ENCODE measurements around the gene KRR1.
A peak's percentile ranks its signal among the peaks of the same experiment; 100 is the strongest.

KRR1 gene

GRCh38 chr12:75483431-75483830 is 28.0 kb downstream of the KRR1 start:
- Histone ChIP-seq H3K4ac (ENCODE audit: low read depth, low read length) (no peak overlapping the region), H3K9ac (ENCODE audit: low read length) (peak overlapping the region; percentile 43), H2BK120ac (ENCODE audit: insufficient read depth, low read length, poor library complexity) (no peak overlapping the region), H3K4me2 (ENCODE audit: low read length) (peak overlapping the region; percentile 38), H2AK5ac (ENCODE audit: low read length) (peak overlapping the region; percentile 18), H2BK5ac (ENCODE audit: low read depth, low read length, poor library complexity) (no peak overlapping the region), H3K79me2 (ENCODE audit: control insufficient read depth, insufficient read depth, low read length, poor library complexity) (no peaks in the 10 kb centered on the region), H3K9me3 (ENCODE audit: insufficient read depth, low read depth, low read length) (no peaks in the 10 kb centered on the region), H3K79me1 (ENCODE audit: low read length) (peaks cover 5% of the 10 kb centered on the region), H4K8ac (ENCODE audit: low read depth, low read length) (no peak overlapping the region), H3K14ac (ENCODE audit: low read length) (no peak overlapping the region), H4K91ac (ENCODE audit: low read depth, low read length) (no peak overlapping the region), H3K23ac (ENCODE audit: low read length) (no peak overlapping the region), H3K18ac (ENCODE audit: low read length) (no peak overlapping the region), H2AFZ (ENCODE audit: insufficient read depth, low read length, poor library complexity) (no peak overlapping the region), H3K36me3 (ENCODE audit: control insufficient read depth in 1 of 2, insufficient read depth in 2 of 2, low read length in 2 of 2) (no peaks in the 10 kb centered on the region), H2BK12ac (ENCODE audit: low read length) (no peak overlapping the region), H3K27me3 (ENCODE audit: insufficient read depth, low read length) (no peaks in the 10 kb centered on the region), H3K4me1 (ENCODE audit: control insufficient read depth in 1 of 2, insufficient read depth in 2 of 2, low read length in 2 of 2) (peaks cover 2 to 3% of the 10 kb centered on the region in 2 experiments), H3K27ac (ENCODE audit: low read depth, low read length) (no peak overlapping the region), H4K12ac (ENCODE audit: low read depth, low read length) (no peak overlapping the region), H3K4me3 (ENCODE audit: low read depth, low read length) (no peak overlapping the region)
- DNase-seq, result no peak
- WGBS (ENCODE audit: extremely low coverage, insufficient coverage, insufficient read length), result no CpG with 5 or more reads among the region's 2 CpGs

- Histone ChIP-seq H2BK5ac (ENCODE audit: low read depth, low read length, poor library complexity) (no peak overlapping the region), H3K27ac (ENCODE audit: low read depth, low read length) (no peak overlapping the region), H4K8ac (ENCODE audit: low read depth, low read length) (no peak overlapping the region), H3K79me2 (ENCODE audit: control insufficient read depth, insufficient read depth, low read length, poor library complexity) (no peaks in the 10 kb centered on the region), H4K12ac (ENCODE audit: low read depth, low read length) (no peak overlapping the region), H3K23ac (ENCODE audit: low read length) (no peak overlapping the region), H3K4ac (ENCODE audit: low read depth, low read length) (no peak overlapping the region), H3K18ac (ENCODE audit: low read length) (no peak overlapping the region), H3K79me1 (ENCODE audit: low read length) (peaks cover 5% of the 10 kb centered on the region), H3K9me3 (ENCODE audit: insufficient read depth, low read depth, low read length) (no peaks in the 10 kb centered on the region), H2BK120ac (ENCODE audit: insufficient read depth, low read length, poor library complexity) (no peak overlapping the region), H4K91ac (ENCODE audit: low read depth, low read length) (no peak overlapping the region), H3K9ac (ENCODE audit: low read length) (no peak overlapping the region), H2BK12ac (ENCODE audit: low read length) (no peak overlapping the region), H2AFZ (ENCODE audit: insufficient read depth, low read length, poor library complexity) (no peak overlapping the region), H2AK5ac (ENCODE audit: low read length) (no peak overlapping the region), H3K4me1 (ENCODE audit: control insufficient read depth in 1 of 2, insufficient read depth in 2 of 2, low read length in 2 of 2) (peaks cover 2 to 3% of the 10 kb centered on the region in 2 experiments), H3K27me3 (ENCODE audit: insufficient read depth, low read length) (no peaks in the 10 kb centered on the region), H3K36me3 (ENCODE audit: control insufficient read depth in 1 of 2, insufficient read depth in 2 of 2, low read length in 2 of 2) (no peaks in the 10 kb centered on the region), H3K14ac (ENCODE audit: low read length) (peak overlapping the region; percentile 3), H3K4me2 (ENCODE audit: low read length) (peak overlapping the region; percentile 55), H3K4me3 (ENCODE audit: low read depth, low read length) (no peak overlapping the region)
- WGBS (ENCODE audit: extremely low coverage, insufficient coverage, insufficient read length), result no CpG with 5 or more reads among the region's 4 CpGs
- no peak for DNase-seq
Measured at GRCh38 chr12:75482646-75483045, 28.8 kb downstream of the KRR1 start.

DNA sequence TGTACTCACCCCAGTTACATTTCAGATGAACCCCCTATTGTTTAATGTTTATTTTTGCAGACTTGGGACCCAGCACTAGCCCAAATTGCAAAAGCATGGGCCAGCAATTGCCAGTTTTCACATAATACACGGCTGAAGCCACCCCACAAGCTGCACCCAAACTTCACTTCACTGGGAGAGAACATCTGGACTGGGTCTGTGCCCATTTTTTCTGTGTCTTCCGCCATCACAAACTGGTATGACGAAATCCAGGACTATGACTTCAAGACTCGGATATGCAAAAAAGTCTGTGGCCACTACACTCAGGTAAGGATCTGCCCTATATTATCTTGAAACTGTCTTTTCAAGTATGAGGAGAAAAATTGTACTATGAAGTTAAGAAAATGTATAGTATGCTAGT is 29.6 kb downstream of the KRR1 start:
- Histone ChIP-seq H3K27ac (ENCODE audit: low read depth, low read length) (no peak overlapping the region), H4K91ac (ENCODE audit: low read depth, low read length) (no peak overlapping the region), H3K9ac (ENCODE audit: low read length) (no peak overlapping the region), H2AK5ac (ENCODE audit: low read length) (no peak overlapping the region), H3K9me3 (ENCODE audit: insufficient read depth, low read depth, low read length) (no peaks in the 10 kb centered on the region), H2BK12ac (ENCODE audit: low read length) (no peak overlapping the region), H3K36me3 (ENCODE audit: control insufficient read depth in 1 of 2, insufficient read depth in 2 of 2, low read length in 2 of 2) (no peaks in the 10 kb centered on the region), H2AFZ (ENCODE audit: insufficient read depth, low read length, poor library complexity) (no peak overlapping the region), H3K4ac (ENCODE audit: low read depth, low read length) (no peak overlapping the region), H3K14ac (ENCODE audit: low read length) (no peak overlapping the region), H3K4me1 (ENCODE audit: control insufficient read depth in 1 of 2, insufficient read depth in 2 of 2, low read length in 2 of 2) (peaks cover 2 to 3% of the 10 kb centered on the region in 2 experiments), H2BK120ac (ENCODE audit: insufficient read depth, low read length, poor library complexity) (no peak overlapping the region), H3K18ac (ENCODE audit: low read length) (no peak overlapping the region), H2BK5ac (ENCODE audit: low read depth, low read length, poor library complexity) (peak overlapping the region; percentile 11), H3K79me2 (ENCODE audit: control insufficient read depth, insufficient read depth, low read length, poor library complexity) (no peaks in the 10 kb centered on the region), H3K27me3 (ENCODE audit: insufficient read depth, low read length) (no peaks in the 10 kb centered on the region), H3K23ac (ENCODE audit: low read length) (no peak overlapping the region), H3K4me3 (ENCODE audit: low read depth, low read length) (no peak overlapping the region), H3K79me1 (ENCODE audit: low read length) (peaks cover 5% of the 10 kb centered on the region), H3K4me2 (ENCODE audit: low read length) (peak overlapping the region; percentile 61), H4K12ac (ENCODE audit: low read depth, low read length) (no peak overlapping the region), H4K8ac (ENCODE audit: low read depth, low read length) (no peak overlapping the region)
- DNase-seq, result peak; percentile 41 to 87
- WGBS (ENCODE audit: extremely low coverage, insufficient coverage, insufficient read length), result no CpG with 5 or more reads among the region's 4 CpGs

DNA sequence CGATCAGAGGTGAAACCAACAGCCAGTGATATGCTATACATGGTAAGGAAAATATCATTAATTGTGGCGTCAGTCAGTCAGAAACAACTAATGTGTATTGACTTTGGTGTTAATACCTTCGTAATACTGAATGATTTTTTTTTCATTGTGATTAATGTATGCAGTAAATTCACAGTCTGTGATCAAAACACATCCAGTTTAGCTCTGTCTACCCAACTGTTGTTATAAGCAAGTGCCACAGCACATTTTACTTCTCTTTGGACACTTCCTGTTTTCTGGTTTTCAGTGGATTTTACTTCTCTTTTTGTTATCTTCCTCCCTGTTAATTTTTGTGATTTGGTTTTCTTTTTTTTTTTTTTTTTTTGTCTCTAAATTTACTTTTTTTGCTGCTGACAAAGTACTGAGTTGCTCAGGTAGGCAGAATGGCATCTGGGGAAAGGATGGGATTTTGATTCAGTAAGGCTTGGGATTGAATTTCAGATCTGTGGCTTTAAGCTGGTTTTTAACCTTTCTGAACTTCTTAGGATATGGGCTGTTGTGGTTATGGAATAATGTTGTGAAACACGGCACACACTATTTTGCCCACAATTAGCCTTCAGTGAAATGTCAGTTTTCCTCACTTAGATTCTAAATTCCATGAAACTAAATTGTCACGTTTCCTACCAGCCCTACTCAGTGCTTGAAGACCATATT is 30.2 kb downstream of the KRR1 start:
- Histone ChIP-seq H3K79me2 (ENCODE audit: control insufficient read depth, insufficient read depth, low read length, poor library complexity) (no peaks in the 10 kb centered on the region), H3K4ac (ENCODE audit: low read depth, low read length) (no peak overlapping the region), H2AK5ac (ENCODE audit: low read length) (no peak overlapping the region), H3K36me3 (ENCODE audit: control insufficient read depth in 1 of 2, insufficient read depth in 2 of 2, low read length in 2 of 2) (no peaks in the 10 kb centered on the region), H2AFZ (ENCODE audit: insufficient read depth, low read length, poor library complexity) (no peak overlapping the region), H3K9me3 (ENCODE audit: insufficient read depth, low read depth, low read length) (no peaks in the 10 kb centered on the region), H3K23ac (ENCODE audit: low read length) (no peak overlapping the region), H3K27ac (ENCODE audit: low read depth, low read length) (peak overlapping the region; percentile 75), H4K91ac (ENCODE audit: low read depth, low read length) (no peak overlapping the region), H2BK120ac (ENCODE audit: insufficient read depth, low read length, poor library complexity) (no peak overlapping the region), H3K27me3 (ENCODE audit: insufficient read depth, low read length) (no peaks in the 10 kb centered on the region), H3K79me1 (ENCODE audit: low read length) (peaks cover 5% of the 10 kb centered on the region), H3K4me3 (ENCODE audit: low read depth, low read length) (no peak overlapping the region), H3K18ac (ENCODE audit: low read length) (no peak overlapping the region), H2BK12ac (ENCODE audit: low read length) (no peak overlapping the region), H3K9ac (ENCODE audit: low read length) (no peak overlapping the region), H4K12ac (ENCODE audit: low read depth, low read length) (no peak overlapping the region), H3K4me1 (ENCODE audit: control insufficient read depth in 1 of 2, insufficient read depth in 2 of 2, low read length in 2 of 2) (peaks cover 2 to 3% of the 10 kb centered on the region in 2 experiments), H3K14ac (ENCODE audit: low read length) (no peak overlapping the region), H4K8ac (ENCODE audit: low read depth, low read length) (no peak overlapping the region), H2BK5ac (ENCODE audit: low read depth, low read length, poor library complexity) (peak overlapping the region; percentile 6), H3K4me2 (ENCODE audit: low read length) (peak overlapping the region; percentile 61)
- DNase-seq, result peak in 1 of 2 donors; percentile 53
- no CpG with 5 or more reads among the region's 5 CpGs for WGBS (ENCODE audit: extremely low coverage, insufficient coverage, insufficient read length)
